ENCODE data around the gene CA9. TPM values are rescaled to one million over a fixed set of nuclear protein-coding genes. Genes with fewer than 3 reads are reported as not detected.

CA9 gene
- polyA plus RNA-seq, 1 experiment: 0.13 TPM

- no peaks in the 10 kb centered on the region for H3K27me3 ChIP-seq (ENCODE audit: control insufficient read depth, insufficient read depth, low read length)
- peaks cover 72% of the 10 kb centered on the region for H3K36me3 ChIP-seq (ENCODE audit: control insufficient read depth, insufficient read depth, low read length)
- CTCF ChIA-PET: interaction anchor here (1.2 to 16.4 kb wide), 3 partner anchors 9 to 20 kb away, joined by 5 to 177 read pairs (median 5); no protein-coding TSS in a partner anchor
- POLR2A ChIA-PET: no interaction called here
- no peak for DNase-seq (ENCODE audit: low read depth)
- no peak for TF ChIP-seq CTCF (IDR thresholded peaks at IDR 0.05; ENCODE audit: insufficient read depth, low read depth, low read length)
- H3K4me3 ChIP-seq (ENCODE audit: low read depth, low read length): no peak overlapping the region
Observed at GRCh38 chr9:35708146-35708545, 34.4 kb downstream of the CA9 start.

- H3K4me3 ChIP-seq (ENCODE audit: low read depth, low read length): no peak overlapping the region
Observed at GRCh38 chr9:35710818-35711500, 37.2 kb downstream of the CA9 start.

GRCh38 chr9:35711501-35712428, 38.0 kb downstream of the CA9 start:
- Histone ChIP-seq H3K27me3 (ENCODE audit: control insufficient read depth, insufficient read depth, low read length) (no peaks in the 10 kb centered on the region), H3K36me3 (ENCODE audit: control insufficient read depth, insufficient read depth, low read length) (peaks cover 60% of the 10 kb centered on the region), H3K4me3 (ENCODE audit: low read depth, low read length) (no peak overlapping the region)
- ChIA-PET CTCF (interaction anchor here (0.6 to 16.4 kb wide), 6 partner anchors 13 to 51 kb away, joined by 3 to 177 read pairs (median 4); no protein-coding TSS in a partner anchor), POLR2A (no interaction called here)
- DNase-seq (ENCODE audit: low read depth): no peak
- no peak for TF ChIP-seq CTCF (IDR thresholded peaks at IDR 0.05; ENCODE audit: insufficient read depth, low read depth, low read length)

More at GRCh38 chr9:35710818-35711500, 37.2 kb downstream of the CA9 start:
- peaks cover 63% of the 10 kb centered on the region for H3K36me3 ChIP-seq (ENCODE audit: control insufficient read depth, insufficient read depth, low read length)
- ChIA-PET POLR2A (no interaction called here), CTCF (interaction anchor here (1.0 to 16.4 kb wide), 4 partner anchors 10 to 51 kb away, joined by 3 to 177 read pairs (median 4); no protein-coding TSS in a partner anchor)
- no peaks in the 10 kb centered on the region for H3K27me3 ChIP-seq (ENCODE audit: control insufficient read depth, insufficient read depth, low read length)
- no peak for DNase-seq (ENCODE audit: low read depth)
- TF ChIP-seq CTCF (IDR thresholded peaks at IDR 0.05; ENCODE audit: insufficient read depth, low read depth, low read length): no peak

GRCh38 chr9:35712762-35713400, 39.2 kb downstream of the CA9 start:
- no peaks in the 10 kb centered on the region for H3K27me3 ChIP-seq (ENCODE audit: control insufficient read depth, insufficient read depth, low read length)
- no peak overlapping the region for H3K4me3 ChIP-seq (ENCODE audit: low read depth, low read length)
- ChIA-PET POLR2A (no interaction called here), CTCF (interaction anchor here (0.6 to 16.4 kb wide), 8 partner anchors 8 to 227 kb away, joined by 3 to 177 read pairs (median 3); no protein-coding TSS in a partner anchor)
- TF ChIP-seq CTCF (IDR thresholded peaks at IDR 0.05; ENCODE audit: insufficient read depth, low read depth, low read length): no peak
- no peak for DNase-seq (ENCODE audit: low read depth)
- H3K36me3 ChIP-seq (ENCODE audit: control insufficient read depth, insufficient read depth, low read length): peaks cover 60% of the 10 kb centered on the region
